Measurements from ENCODE around the gene CLEC20A. TPM values are rescaled to one million over a fixed set of nuclear protein-coding genes. Genes with fewer than 3 reads are reported as not detected.

CLEC20A gene
- total and polyA plus RNA-seq, 9 donors: not detected

DNA sequence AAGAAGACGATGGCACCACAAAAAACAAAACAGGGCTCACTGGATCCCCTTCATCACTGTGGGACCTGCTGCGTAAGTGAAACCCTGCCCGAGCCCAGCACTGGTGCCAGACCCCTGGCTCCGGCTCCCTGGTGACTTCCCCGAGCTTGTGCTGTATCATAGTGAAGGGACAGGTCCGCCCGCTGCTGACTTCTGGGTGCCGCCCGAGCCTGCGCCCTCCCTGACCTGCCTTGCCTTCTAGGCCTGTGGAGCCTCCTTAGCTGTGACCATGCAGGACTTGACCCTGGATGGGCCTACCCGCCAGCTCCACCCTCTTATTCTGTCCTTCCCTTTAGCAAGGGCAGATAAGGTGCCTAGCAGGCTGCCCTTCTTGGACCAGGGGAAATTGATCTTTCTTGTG is 24.0 kb upstream of the CLEC20A start:
- TF ChIP-seq POLR2A (IDR thresholded peaks at IDR 0.05): no peak
- TF ChIP-seq, protein P1, sequence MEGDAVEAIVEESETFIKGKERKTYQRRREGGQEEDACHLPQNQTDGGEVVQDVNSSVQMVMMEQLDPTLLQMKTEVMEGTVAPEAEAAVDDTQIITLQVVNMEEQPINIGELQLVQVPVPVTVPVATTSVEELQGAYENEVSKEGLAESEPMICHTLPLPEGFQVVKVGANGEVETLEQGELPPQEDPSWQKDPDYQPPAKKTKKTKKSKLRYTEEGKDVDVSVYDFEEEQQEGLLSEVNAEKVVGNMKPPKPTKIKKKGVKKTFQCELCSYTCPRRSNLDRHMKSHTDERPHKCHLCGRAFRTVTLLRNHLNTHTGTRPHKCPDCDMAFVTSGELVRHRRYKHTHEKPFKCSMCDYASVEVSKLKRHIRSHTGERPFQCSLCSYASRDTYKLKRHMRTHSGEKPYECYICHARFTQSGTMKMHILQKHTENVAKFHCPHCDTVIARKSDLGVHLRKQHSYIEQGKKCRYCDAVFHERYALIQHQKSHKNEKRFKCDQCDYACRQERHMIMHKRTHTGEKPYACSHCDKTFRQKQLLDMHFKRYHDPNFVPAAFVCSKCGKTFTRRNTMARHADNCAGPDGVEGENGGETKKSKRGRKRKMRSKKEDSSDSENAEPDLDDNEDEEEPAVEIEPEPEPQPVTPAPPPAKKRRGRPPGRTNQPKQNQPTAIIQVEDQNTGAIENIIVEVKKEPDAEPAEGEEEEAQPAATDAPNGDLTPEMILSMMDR (IDR thresholded peaks at IDR 0.05): no peak
- DNase-seq: peak in 1 of 5 donors; percentile 22
- intact Hi-C loops (cut with DNase I): loop anchor here in 1 of 4 donors (10.0 kb wide), 1 partner anchor 854 kb away; no protein-coding TSS in a partner anchor

DNA sequence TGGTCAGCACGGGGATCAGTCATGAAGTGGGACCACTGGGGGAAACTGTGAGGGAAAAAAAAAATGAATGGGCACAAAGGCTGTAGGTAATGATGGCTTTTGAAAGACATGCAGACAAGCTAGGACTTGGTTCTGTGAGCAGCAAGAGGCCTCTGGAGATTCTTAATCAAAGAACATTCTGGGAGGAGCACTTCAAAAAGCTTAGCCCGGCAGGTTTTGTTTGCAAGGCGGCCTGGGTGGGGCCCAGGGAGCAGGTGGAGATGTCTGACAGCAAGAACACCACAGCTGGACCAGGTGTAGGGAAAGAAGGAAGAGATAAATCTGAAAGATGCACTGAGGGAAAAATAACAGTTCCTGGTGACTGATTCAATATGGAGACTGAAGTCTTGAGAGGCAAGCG is 22.1 kb upstream of the CLEC20A start:
- 81 to 89% (median 82%) methylated on average over 4 of the region's 4 CpGs for WGBS, 3 donors
- Histone ChIP-seq H3K9me3 (no peaks in the 10 kb centered on the region), H3K36me3 (no peaks in the 10 kb centered on the region), H3K4me3 (no peak overlapping the region), H3K27ac (no peak overlapping the region), H3K27me3 (no peaks in the 10 kb centered on the region), H3K4me1 (ENCODE audit: insufficient read depth) (no peaks in the 10 kb centered on the region)
- no peak for TF ChIP-seq POLR2A (IDR thresholded peaks at IDR 0.05)
- no peak for TF ChIP-seq EP300 (IDR thresholded peaks at IDR 0.05)
- TF ChIP-seq, protein P1 (IDR thresholded peaks at IDR 0.05): no peak
- intact Hi-C loops (cut with DNase I): no loop called here
- no peak for DNase-seq

More for the DNA sequence above, 24.0 kb upstream of the CLEC20A start:
- Histone ChIP-seq H3K4me1 (ENCODE audit: insufficient read depth) (no peaks in the 10 kb centered on the region), H3K4me3 (no peak overlapping the region), H3K27me3 (no peaks in the 10 kb centered on the region), H3K27ac (no peak overlapping the region), H3K36me3 (no peaks in the 10 kb centered on the region), H3K9me3 (no peaks in the 10 kb centered on the region)
- WGBS, 3 donors: 92 to 97% (median 95%) methylated on average over 10 to 11 of the region's 11 CpGs

DNA sequence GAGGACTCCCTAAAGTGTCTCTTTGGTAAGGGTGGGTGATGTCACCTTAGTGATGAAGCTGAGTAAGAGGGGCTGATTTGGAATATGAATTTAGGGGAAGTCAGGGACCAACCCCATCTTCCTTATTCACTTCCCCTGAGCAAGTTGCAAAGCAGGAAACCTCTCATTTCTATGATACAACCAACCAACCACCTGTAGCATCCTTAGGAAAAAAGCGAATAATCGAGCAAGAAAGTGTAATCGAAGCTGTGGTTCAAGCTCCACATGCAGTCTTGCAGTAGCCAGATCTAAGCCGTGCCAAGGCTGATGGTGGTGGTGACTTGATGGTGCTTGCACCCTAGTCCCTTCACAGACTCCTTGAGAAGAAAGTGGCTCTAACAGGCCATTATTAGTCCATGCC is 19.3 kb upstream of the CLEC20A start:
- intact Hi-C loops (cut with DNase I): no loop called here
- TF ChIP-seq EP300 (IDR thresholded peaks at IDR 0.05) (no peak), POLR2A (IDR thresholded peaks at IDR 0.05) (no peak)
- TF ChIP-seq, protein P1 (IDR thresholded peaks at IDR 0.05): no peak
- DNase-seq: no peak
- no peaks in the 10 kb centered on the region for H3K36me3 ChIP-seq
- WGBS, 3 donors: 95 to 97% (median 96%) methylated on average over 4 of the region's 4 CpGs
- no peaks in the 10 kb centered on the region for H3K9me3 ChIP-seq
- no peaks in the 10 kb centered on the region for H3K27me3 ChIP-seq
- H3K4me1 ChIP-seq (ENCODE audit: insufficient read depth): no peaks in the 10 kb centered on the region
- H3K4me3 ChIP-seq: no peak overlapping the region
- no peak overlapping the region for H3K27ac ChIP-seq

DNA sequence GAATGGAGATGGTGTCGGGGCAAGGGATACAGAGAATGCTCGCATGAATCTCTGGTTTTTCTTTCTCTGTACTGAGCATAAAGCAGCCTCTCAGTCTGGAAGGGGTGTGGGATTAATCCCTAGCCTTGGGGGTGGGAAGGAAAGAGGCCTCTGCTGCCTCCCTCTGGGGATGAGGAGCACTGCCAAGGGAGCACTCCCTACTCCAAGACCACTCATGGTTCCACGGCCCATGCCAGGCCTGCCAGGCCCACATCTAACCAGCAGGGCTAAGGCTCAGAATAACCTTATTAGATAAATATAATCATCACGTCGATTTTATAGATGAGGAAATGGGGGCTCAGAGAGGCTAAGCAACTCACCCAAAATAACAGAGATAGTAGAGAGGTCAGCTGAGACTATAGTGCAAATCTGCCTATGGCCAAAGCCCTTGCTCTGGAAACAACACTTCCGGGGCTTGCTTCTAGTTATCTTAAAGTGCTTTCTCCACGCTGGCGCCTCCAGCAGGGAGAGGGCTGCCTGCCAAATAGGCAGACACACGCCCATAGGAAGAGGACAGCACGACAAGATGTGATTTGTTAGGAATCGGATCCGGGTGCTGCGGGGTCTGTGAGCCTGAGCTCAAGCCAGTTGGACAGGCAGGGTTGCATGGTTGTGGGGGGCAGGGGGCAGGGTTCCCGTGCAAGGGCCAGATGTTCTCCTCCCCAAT is 16.7 kb upstream of the CLEC20A start:
- no peak overlapping the region for H3K4me3 ChIP-seq
- no peaks in the 10 kb centered on the region for H3K36me3 ChIP-seq
- H3K4me1 ChIP-seq (ENCODE audit: insufficient read depth): no peaks in the 10 kb centered on the region
- peak in 1 of 5 donors; percentile 48 for DNase-seq
- H3K9me3 ChIP-seq: no peaks in the 10 kb centered on the region
- no peak overlapping the region for H3K27ac ChIP-seq
- TF ChIP-seq, protein P1 (IDR thresholded peaks at IDR 0.05): no peak
- TF ChIP-seq POLR2A (IDR thresholded peaks at IDR 0.05): no peak
- no peak for TF ChIP-seq EP300 (IDR thresholded peaks at IDR 0.05)
- intact Hi-C loops (cut with DNase I): no loop called here
- WGBS, 3 donors: 34 to 61% (median 49%) methylated on average over 14 of the region's 14 CpGs
- no peaks in the 10 kb centered on the region for H3K27me3 ChIP-seq

Data from ovary (tissue), 9 donors.